Adrenal gland (tissue), 5 donors: ENCODE data around the gene PPP1R7.

Source experiments
- CTCF ChIP-seq, 6 experiments: fragments of 450-650 bp in 4 of 6; fragments of 200-600 bp in 2 of 6; sonication (generic) in 1 of 6; IDR thresholded peaks; 1 replicate in 5 of 6; 2 replicates in 1 of 6; pipeline versions ENCODE4 v1.5.1 to v1.8.0; 2016 to 2021; ENCODE audit warnings: antibody characterized with exemption in 6 of 6, mild to moderate bottlenecking in 2 of 6, moderate library complexity in 1 of 6
- POLR2A ChIP-seq, 2 donors: fragments of 450-650 bp; IDR thresholded peaks; one replicate each; pipeline ENCODE4 v1.6.1; 2017; ENCODE audit warnings: antibody characterized with exemption in 2 of 2, mild to moderate bottlenecking in 2 of 2, moderate library complexity in 1 of 2
- donor health status: DM: no; HTN: no; CAD: no.

GRCh38 chr2:241227594-241227993 is 77.3 kb downstream of the PPP1R7 start:
- TF ChIP-seq CTCF (IDR thresholded peaks at IDR 0.05) (no peak), POLR2A (IDR thresholded peaks at IDR 0.05) (no peak)
